ENCODE measurements around the gene CLDN3. TPM values are rescaled to one million over a fixed set of nuclear protein-coding genes. Genes with fewer than 3 reads are reported as not detected.
"Not testable (repeated sequence)": the region's sequence is repeated elsewhere in the genome, so short reads cannot be mapped to it uniquely, and the experiment has no call there.

The CLDN3 gene
- total and polyA plus RNA-seq, 4 experiments from 2014 or later, result not detected

GRCh38 chr7:73726083-73726466 lies 44.0 kb downstream of the CLDN3 start:
- Histone ChIP-seq H3K4me1 (ENCODE audit: insufficient read depth, low read length) (no peaks in the 10 kb centered on the region), H3K9me3 (ENCODE audit: control insufficient read depth in 1 of 2, low read length in 2 of 2) (no peaks in the 10 kb centered on the region), H3K27ac (ENCODE audit: low read depth, low read length) (no peak overlapping the region), H3K36me3 (ENCODE audit: insufficient read depth, low read length) (no peaks in the 10 kb centered on the region), H3K4me3 (ENCODE audit: low read length in 2 of 2) (no peak overlapping the region), H3K27me3 (ENCODE audit: insufficient read depth, low read length) (no peaks in the 10 kb centered on the region)
- ChIA-PET CTCF (ENCODE audit: partially characterized antibody) (interaction anchor here (1.0 to 5.9 kb wide), 8 partner anchors 9 to 135 kb away, joined by 3 to 111 read pairs (median 5); partner anchors contain the start of gene ABHD11), POLR2A (ENCODE audit: partially characterized antibody) (interaction anchor here (1.8 kb wide), 1 partner anchor 119 kb away, joined by 9 read pairs; no protein-coding TSS in a partner anchor)
- H3K36me3 Mint-ChIP-seq, result no peaks in the 10 kb centered on the region
- H3K27ac Mint-ChIP-seq, result no peak overlapping the region
- intact Hi-C loops (cut with micrococcal nuclease), result no loop called here
- H3K27me3 Mint-ChIP-seq, result peaks cover 8 to 10% of the 10 kb centered on the region in 2 donors
- H3K4me1 Mint-ChIP-seq, result peaks cover 0 to 2% (median 0%) of the 10 kb centered on the region in 4 donors
- DNase-seq, result no peak
- H3K4me3 Mint-ChIP-seq, result no peak overlapping the region
- H3K9me3 Mint-ChIP-seq, result no peaks in the 10 kb centered on the region

- no peaks in the 10 kb centered on the region for H3K27me3 ChIP-seq (ENCODE audit: insufficient read depth, low read length)
- Mint-ChIP-seq H3K27me3 (peaks cover 5 to 7% of the 10 kb centered on the region in 2 donors), H3K36me3 (no peaks in the 10 kb centered on the region)
These were observed 46.3 kb downstream of the CLDN3 start for GRCh38 chr7:73723813-73724212.

DNA sequence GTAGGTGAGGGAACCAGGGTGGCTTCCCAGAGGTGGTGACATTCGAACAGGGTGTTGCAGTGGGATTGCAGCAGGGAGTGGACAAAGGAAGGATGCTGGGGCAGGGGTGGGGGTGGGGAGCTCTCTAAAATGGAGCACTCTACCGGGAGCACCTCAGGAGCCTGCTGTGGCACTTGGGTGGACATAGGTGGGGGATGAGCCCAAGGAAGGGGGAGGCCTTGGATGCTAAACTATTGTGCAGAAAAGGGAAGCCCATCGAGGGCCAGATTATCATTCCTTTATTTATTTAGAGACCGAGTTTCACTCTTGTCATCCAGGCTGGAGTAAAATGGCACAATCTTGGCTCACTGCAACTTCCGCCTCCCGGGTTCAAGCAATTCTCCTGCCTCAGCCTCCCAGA lies 47.3 kb downstream of the CLDN3 start:
- Histone ChIP-seq H3K4me3 (ENCODE audit: low read length in 2 of 2) (no peak overlapping the region), H3K27ac (ENCODE audit: low read depth, low read length) (no peak overlapping the region), H3K27me3 (ENCODE audit: insufficient read depth, low read length) (no peaks in the 10 kb centered on the region), H3K4me1 (ENCODE audit: insufficient read depth, low read length) (peaks cover 15% of the 10 kb centered on the region), H3K36me3 (ENCODE audit: insufficient read depth, low read length) (no peaks in the 10 kb centered on the region), H3K9me3 (ENCODE audit: control insufficient read depth in 1 of 2, low read length in 2 of 2) (no peaks in the 10 kb centered on the region)
- peaks cover under 1 to 2% of the 10 kb centered on the region in 2 donors for H3K27me3 Mint-ChIP-seq
- peaks cover 8 to 17% (median 9%) of the 10 kb centered on the region in 4 donors for H3K4me1 Mint-ChIP-seq
- H3K27ac Mint-ChIP-seq, result peak overlapping the region in 1 of 7 donors; percentile 22
- no peaks in the 10 kb centered on the region for H3K9me3 Mint-ChIP-seq
- no peak for DNase-seq
- H3K36me3 Mint-ChIP-seq, result no peaks in the 10 kb centered on the region
- CTCF ChIA-PET (ENCODE audit: partially characterized antibody), result interaction anchor here (1.3 to 5.9 kb wide), 4 partner anchors 10 to 115 kb away, joined by 3 to 111 read pairs (median 4); partner anchors contain the start of gene ABHD11
- intact Hi-C loops (cut with micrococcal nuclease), result no loop called here
- H3K4me3 Mint-ChIP-seq, result no peak overlapping the region
- POLR2A ChIA-PET (ENCODE audit: partially characterized antibody), result no interaction called here

More at GRCh38 chr7:73723813-73724212, 46.3 kb downstream of the CLDN3 start:
- intact Hi-C loops (cut with micrococcal nuclease), result no loop called here
- Histone ChIP-seq H3K4me3 (ENCODE audit: low read length in 2 of 2) (no peak overlapping the region), H3K27ac (ENCODE audit: low read depth, low read length) (no peak overlapping the region), H3K36me3 (ENCODE audit: insufficient read depth, low read length) (no peaks in the 10 kb centered on the region), H3K9me3 (ENCODE audit: control insufficient read depth in 1 of 2, low read length in 2 of 2) (no peaks in the 10 kb centered on the region), H3K4me1 (ENCODE audit: insufficient read depth, low read length) (peaks cover 5% of the 10 kb centered on the region)
- peaks cover 4 to 9% (median 5%) of the 10 kb centered on the region in 4 donors for H3K4me1 Mint-ChIP-seq
- no peak for DNase-seq
- no peak overlapping the region for H3K4me3 Mint-ChIP-seq
- H3K9me3 Mint-ChIP-seq, result no peaks in the 10 kb centered on the region
- H3K27ac Mint-ChIP-seq, result no peak overlapping the region
- ChIA-PET POLR2A (ENCODE audit: partially characterized antibody) (no interaction called here), CTCF (ENCODE audit: partially characterized antibody) (interaction anchor here (1.3 to 5.9 kb wide), 3 partner anchors 12 to 116 kb away, joined by 4 to 111 read pairs (median 5); partner anchors contain the start of gene ABHD11)

DNA sequence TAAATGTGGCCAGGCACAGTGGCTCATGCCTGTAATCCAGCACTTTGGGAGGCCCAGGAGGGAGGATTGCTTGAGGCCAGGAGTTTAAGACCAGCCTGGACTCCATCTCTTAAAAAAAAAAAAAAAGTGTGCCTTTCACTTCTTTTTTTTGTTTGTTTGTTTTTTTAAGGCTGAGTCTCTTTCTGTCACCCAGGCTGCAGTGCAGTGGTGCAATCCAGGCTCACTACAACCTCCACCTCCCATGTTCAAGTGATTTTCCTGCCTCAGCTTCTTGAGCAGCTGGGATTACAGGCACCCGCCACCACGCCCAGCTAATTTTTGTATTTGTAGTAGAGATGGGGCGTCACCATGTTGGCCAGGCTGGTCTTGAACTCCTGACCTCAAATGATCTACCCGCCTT lies 47.9 kb downstream of the CLDN3 start:
- CTCF ChIA-PET (ENCODE audit: partially characterized antibody), result interaction anchor here (1.0 to 5.9 kb wide), 4 partner anchors 11 to 115 kb away, joined by 3 to 111 read pairs (median 4); partner anchors contain the start of gene ABHD11
- not testable (repeated sequence) for DNase-seq, H3K36me3 Mint-ChIP-seq

GRCh38 chr7:73721377-73721817 lies 48.7 kb downstream of the CLDN3 start:
- no peak overlapping the region for H3K27ac ChIP-seq (ENCODE audit: low read depth, low read length)
- H3K9me3 ChIP-seq (ENCODE audit: control insufficient read depth in 1 of 2, low read length in 2 of 2), result no peaks in the 10 kb centered on the region
- Mint-ChIP-seq H3K4me3 (peak overlapping the region in 4 of 8 donors; percentile 47 to 64 (median 52)), H3K27ac (peak overlapping the region in 2 of 7 donors; percentile 71 to 75), H3K36me3 (no peaks in the 10 kb centered on the region), H3K27me3 (peaks cover 0 to 2% of the 10 kb centered on the region in 2 donors), H3K9me3 (no peaks in the 10 kb centered on the region), H3K4me1 (peaks cover 14 to 25% (median 17%) of the 10 kb centered on the region in 4 donors)
- H3K36me3 ChIP-seq (ENCODE audit: insufficient read depth, low read length), result no peaks in the 10 kb centered on the region
- no peak for DNase-seq
- intact Hi-C loops (cut with micrococcal nuclease), result no loop called here
- peaks cover 29% of the 10 kb centered on the region for H3K4me1 ChIP-seq (ENCODE audit: insufficient read depth, low read length)
- ChIA-PET POLR2A (ENCODE audit: partially characterized antibody) (no interaction called here), CTCF (ENCODE audit: partially characterized antibody) (interaction anchor here (1.0 to 5.9 kb wide), 2 partner anchors 92 to 114 kb away, joined by 3 to 111 read pairs; no protein-coding TSS in a partner anchor)
- H3K4me3 ChIP-seq (ENCODE audit: low read length in 2 of 2), result no peak overlapping the region
- no peaks in the 10 kb centered on the region for H3K27me3 ChIP-seq (ENCODE audit: insufficient read depth, low read length)

More for the DNA sequence above, 47.9 kb downstream of the CLDN3 start:
- H3K4me3 Mint-ChIP-seq; H3K9me3 ChIP-seq (ENCODE audit: control insufficient read depth in 1 of 2, low read length in 2 of 2); H3K4me3 ChIP-seq (ENCODE audit: low read length in 2 of 2); H3K9me3 Mint-ChIP-seq; intact Hi-C loops (cut with micrococcal nuclease); H3K27ac ChIP-seq (ENCODE audit: low read depth, low read length); H3K36me3 ChIP-seq (ENCODE audit: insufficient read depth, low read length); H3K27me3 Mint-ChIP-seq; H3K27me3 ChIP-seq (ENCODE audit: insufficient read depth, low read length); POLR2A ChIA-PET (ENCODE audit: partially characterized antibody): not testable (repeated sequence)
- peaks cover 21% of the 10 kb centered on the region for H3K4me1 ChIP-seq (ENCODE audit: insufficient read depth, low read length)
- peak overlapping the region in 2 of 7 donors; percentile 22 to 71 for H3K27ac Mint-ChIP-seq
- peaks cover 11 to 21% (median 14%) of the 10 kb centered on the region in 4 donors for H3K4me1 Mint-ChIP-seq

DNA sequence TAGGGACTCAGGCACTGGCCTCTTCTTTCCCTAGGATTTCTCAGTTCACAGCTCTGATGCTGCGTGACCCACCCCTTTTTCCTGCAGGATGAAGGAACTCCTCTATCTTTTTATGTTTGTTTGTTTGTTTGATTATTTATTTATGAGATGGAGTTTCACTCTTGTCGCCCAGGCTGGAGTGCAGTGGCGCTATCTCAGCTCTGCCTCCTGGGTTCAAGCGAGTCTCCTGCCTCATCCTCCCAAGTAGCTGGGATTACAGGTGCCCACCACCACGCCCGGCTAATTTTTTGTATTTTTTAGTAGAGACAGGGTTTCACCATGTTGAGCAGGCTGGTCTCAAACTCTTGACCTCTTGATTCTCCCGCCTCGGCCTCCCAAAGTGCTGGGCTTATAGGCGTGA lies 49.6 kb downstream of the CLDN3 start:
- intact Hi-C loops (cut with micrococcal nuclease), result not testable (repeated sequence)
- POLR2A ChIA-PET (ENCODE audit: partially characterized antibody), result interaction anchor here (1.2 to 2.1 kb wide), 3 partner anchors 15 to 18 kb away, joined by 3 to 10 read pairs (median 7); partner anchors contain the start of gene ABHD11
- CTCF ChIA-PET (ENCODE audit: partially characterized antibody), result interaction anchor here (1.2 to 1.3 kb wide), 3 partner anchors 14 to 114 kb away, joined by 3 to 8 read pairs (median 4); no protein-coding TSS in a partner anchor

GRCh38 chr7:73719806-73720169 lies 50.3 kb downstream of the CLDN3 start:
- Histone ChIP-seq H3K9me3 (ENCODE audit: control insufficient read depth in 1 of 2, low read length in 2 of 2) (no peaks in the 10 kb centered on the region), H3K4me1 (ENCODE audit: insufficient read depth, low read length) (peaks cover 34% of the 10 kb centered on the region), H3K27me3 (ENCODE audit: insufficient read depth, low read length) (no peaks in the 10 kb centered on the region), H3K4me3 (ENCODE audit: low read length in 2 of 2) (no peak overlapping the region), H3K27ac (ENCODE audit: low read depth, low read length) (no peak overlapping the region), H3K36me3 (ENCODE audit: insufficient read depth, low read length) (no peaks in the 10 kb centered on the region)
- Mint-ChIP-seq H3K27me3 (peaks cover 0 to 2% of the 10 kb centered on the region in 2 donors), H3K4me3 (peak overlapping the region; percentile 70 to 86 (median 82)), H3K27ac (peak overlapping the region in 4 of 7 donors; percentile 68 to 90 (median 70)), H3K9me3 (no peaks in the 10 kb centered on the region), H3K36me3 (no peaks in the 10 kb centered on the region), H3K4me1 (peaks cover 14 to 29% (median 20%) of the 10 kb centered on the region in 4 donors)
- intact Hi-C loops (cut with micrococcal nuclease), result loop anchor here (1.0 to 5.0 kb wide), 2 partner anchors 19 to 52 kb away; partner anchors contain the start of genes ABHD11 and VPS37D
- DNase-seq, result peak in 1 of 5 donors; percentile 25
- CTCF ChIA-PET (ENCODE audit: partially characterized antibody), result interaction anchor here (1.2 to 1.3 kb wide), 3 partner anchors 15 to 113 kb away, joined by 3 to 8 read pairs (median 4); no protein-coding TSS in a partner anchor
- POLR2A ChIA-PET (ENCODE audit: partially characterized antibody), result interaction anchor here (1.2 to 2.1 kb wide), 3 partner anchors 14 to 19 kb away, joined by 3 to 10 read pairs (median 7); partner anchors contain the start of gene ABHD11

More for the DNA sequence above, 49.6 kb downstream of the CLDN3 start:
- peaks cover 34% of the 10 kb centered on the region for H3K4me1 ChIP-seq (ENCODE audit: insufficient read depth, low read length)
- H3K27ac ChIP-seq (ENCODE audit: low read depth, low read length); H3K27me3 Mint-ChIP-seq; DNase-seq; H3K9me3 Mint-ChIP-seq; H3K9me3 ChIP-seq (ENCODE audit: control insufficient read depth in 1 of 2, low read length in 2 of 2); H3K4me3 ChIP-seq (ENCODE audit: low read length in 2 of 2); H3K36me3 Mint-ChIP-seq; H3K36me3 ChIP-seq (ENCODE audit: insufficient read depth, low read length); H3K27me3 ChIP-seq (ENCODE audit: insufficient read depth, low read length): not testable (repeated sequence)
- H3K4me1 Mint-ChIP-seq, result peaks cover 14 to 29% (median 20%) of the 10 kb centered on the region in 4 donors
- H3K27ac Mint-ChIP-seq, result peak overlapping the region in 4 of 7 donors; percentile 44 to 90 (median 72)
- peak overlapping the region; percentile 70 to 86 (median 82) for H3K4me3 Mint-ChIP-seq

Data from CD4-positive, alpha-beta memory T cell (primary cell).